ENCODE results near the gene CERS4. TPM values are rescaled to one million over a fixed set of nuclear protein-coding genes. Genes with fewer than 3 reads are reported as not detected.
"Not testable (repeated sequence)": the region's sequence is repeated elsewhere in the genome, so short reads cannot be mapped to it uniquely, and the experiment has no call there.

The CERS4 gene
- 10 to 100 TPM; 33.2 to 52.0 (median 40.8) TPM for polyA plus RNA-seq (ENCODE audit: insufficient read length in 4 of 4)

- peak in 3 of 4 donors; percentile 18 to 58 (median 54) for DNase-seq (ENCODE audit: low read depth in 4 of 4, low spot score in 3 of 4)
Measured at GRCh38 chr19:8208922-8209461, at the start of gene CERS4. Gene CERS4, plus strand, starts transcription at chr19:8209370. Its CDS starts 41,707 bp downstream, at chr19:8251077.

- no peak for DNase-seq (ENCODE audit: low read depth in 4 of 4, low spot score in 3 of 4)
Measured at GRCh38 chr19:8161135-8161646, 48.0 kb upstream of the CERS4 start.

- DNase-seq (ENCODE audit: low read depth in 4 of 4, low spot score in 3 of 4), result no peak
Measured at GRCh38 chr19:8163759-8164158, 45.4 kb upstream of the CERS4 start.

GRCh38 chr19:8167985-8168384, 41.2 kb upstream of the CERS4 start:
- no peak for DNase-seq (ENCODE audit: low read depth in 4 of 4, low spot score in 3 of 4)

GRCh38 chr19:8168537-8168936, 40.6 kb upstream of the CERS4 start:
- DNase-seq (ENCODE audit: low read depth in 4 of 4, low spot score in 3 of 4), result no peak

GRCh38 chr19:8174706-8175105, 34.5 kb upstream of the CERS4 start:
- no peak for DNase-seq (ENCODE audit: low read depth in 4 of 4, low spot score in 3 of 4)

- no peak for DNase-seq (ENCODE audit: low read depth in 4 of 4, low spot score in 3 of 4)
Measured at GRCh38 chr19:8180018-8180417, 29.2 kb upstream of the CERS4 start.

GRCh38 chr19:8184274-8184673, 24.9 kb upstream of the CERS4 start:
- DNase-seq (ENCODE audit: low read depth in 4 of 4, low spot score in 3 of 4), result no peak

- DNase-seq (ENCODE audit: low read depth in 4 of 4, low spot score in 3 of 4), result no peak
Measured at GRCh38 chr19:8185343-8186068, 23.7 kb upstream of the CERS4 start.

GRCh38 chr19:8192221-8192820, 16.8 kb upstream of the CERS4 start:
- no peak for DNase-seq (ENCODE audit: low read depth in 4 of 4, low spot score in 3 of 4)

GRCh38 chr19:8194528-8195267, 14.5 kb upstream of the CERS4 start:
- DNase-seq (ENCODE audit: low read depth in 4 of 4, low spot score in 3 of 4), result no peak

- no peak for DNase-seq (ENCODE audit: low read depth in 4 of 4, low spot score in 3 of 4)
Measured at GRCh38 chr19:8196271-8196927, 12.8 kb upstream of the CERS4 start.

- not testable (repeated sequence) for DNase-seq (ENCODE audit: low read depth in 4 of 4, low spot score in 3 of 4)
Measured at GRCh38 chr19:8203288-8204120, 5.7 kb upstream of the CERS4 start.

- no peak for DNase-seq (ENCODE audit: low read depth in 4 of 4, low spot score in 3 of 4)
Measured at GRCh38 chr19:8204961-8205360, 4.2 kb upstream of the CERS4 start.

- DNase-seq (ENCODE audit: low read depth in 4 of 4, low spot score in 3 of 4), result no peak
Measured at GRCh38 chr19:8206147-8207087, 2.8 kb upstream of the CERS4 start.

- DNase-seq (ENCODE audit: low read depth in 4 of 4, low spot score in 3 of 4), result not testable (repeated sequence)
Measured at GRCh38 chr19:8207326-8207725, 1.8 kb upstream of the CERS4 start.

- DNase-seq (ENCODE audit: low read depth in 4 of 4, low spot score in 3 of 4), result peak in 1 of 4 donors; percentile 28
Measured at GRCh38 chr19:8208119-8208921, 850 bp upstream of the CERS4 start.
